Stromal cell of bone marrow (primary cell): ENCODE data around the gene NKX6-1.

Source experiments
- DNase-seq: peaks from one replicate; pipeline ENCODE4 v3.0.0-alpha.2; 2012; ENCODE audit warnings: low read depth

NKX6-1 gene

DNA sequence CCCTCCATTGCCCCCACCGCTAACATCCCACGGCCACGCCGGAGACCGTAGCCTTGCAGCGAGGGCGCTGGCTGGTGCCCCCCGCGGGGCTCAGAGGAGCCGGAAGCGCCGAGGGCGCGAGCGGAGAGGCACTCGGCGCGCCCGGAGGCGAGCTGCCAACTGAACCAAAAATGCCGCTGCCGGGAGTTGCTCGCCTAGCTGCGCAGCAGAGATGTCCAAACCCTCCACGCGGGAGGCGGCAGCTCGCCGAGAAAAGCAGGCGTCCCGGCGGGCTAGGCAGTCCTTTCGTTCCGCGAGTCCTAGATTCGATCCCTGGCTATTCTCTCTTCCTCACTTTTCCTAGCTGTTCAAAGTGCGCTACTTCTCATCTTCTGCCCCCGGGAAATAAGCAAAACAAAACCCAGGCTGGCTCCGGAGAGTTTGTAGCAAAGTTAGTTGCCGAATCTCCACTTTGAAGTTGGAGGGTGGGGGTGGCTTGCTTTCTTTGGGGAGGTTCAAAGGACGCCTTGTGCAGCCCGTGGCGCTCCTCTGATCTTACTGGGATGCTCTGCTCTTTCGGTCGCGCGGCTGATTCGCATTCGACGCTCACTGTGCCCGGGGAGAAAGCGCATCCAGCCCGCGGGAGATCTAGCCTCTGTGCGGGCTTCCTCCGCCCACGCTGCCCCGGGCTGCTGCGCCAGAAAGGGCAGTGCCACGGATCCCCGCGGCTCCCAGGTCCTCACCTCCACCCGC lies 723 bp downstream of the NKX6-1 start:
- DNase-seq: no peak

DNA sequence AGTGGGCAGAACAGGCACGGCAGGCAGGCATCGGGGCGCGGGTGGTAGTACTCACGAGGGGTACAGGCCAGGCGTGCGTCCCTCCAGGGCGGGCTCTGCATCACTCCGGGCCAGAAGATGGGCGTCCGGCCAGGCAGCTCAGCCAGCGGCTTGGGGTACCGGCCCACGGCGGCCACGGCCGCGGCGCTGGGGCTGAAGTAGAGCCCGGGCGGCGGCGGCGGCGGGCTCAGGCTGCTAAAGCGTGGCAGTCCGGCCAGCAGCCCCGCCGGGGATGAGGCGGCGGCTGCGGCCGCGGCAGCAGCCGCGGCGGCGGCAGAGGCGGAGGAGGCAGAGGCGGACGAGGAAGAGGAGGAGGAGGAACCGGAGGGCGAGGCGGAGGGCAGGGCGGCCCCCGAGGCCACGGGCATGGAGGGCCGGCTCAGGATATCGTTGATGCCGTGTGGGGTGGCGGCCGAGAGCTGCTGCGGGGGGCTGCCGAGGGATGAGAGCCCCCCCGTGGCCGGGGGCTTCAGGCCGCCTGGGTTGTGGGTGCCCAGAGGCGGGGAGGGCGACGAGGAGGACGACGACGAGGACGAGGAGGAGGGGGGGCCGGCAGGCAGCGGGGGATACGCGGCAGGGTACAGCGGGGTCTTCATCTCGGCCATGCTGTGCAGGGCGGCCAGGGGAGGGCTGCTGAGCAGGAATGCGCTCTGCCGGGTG lies 1.4 kb downstream of the NKX6-1 start:
- DNase-seq: no peak

DNA sequence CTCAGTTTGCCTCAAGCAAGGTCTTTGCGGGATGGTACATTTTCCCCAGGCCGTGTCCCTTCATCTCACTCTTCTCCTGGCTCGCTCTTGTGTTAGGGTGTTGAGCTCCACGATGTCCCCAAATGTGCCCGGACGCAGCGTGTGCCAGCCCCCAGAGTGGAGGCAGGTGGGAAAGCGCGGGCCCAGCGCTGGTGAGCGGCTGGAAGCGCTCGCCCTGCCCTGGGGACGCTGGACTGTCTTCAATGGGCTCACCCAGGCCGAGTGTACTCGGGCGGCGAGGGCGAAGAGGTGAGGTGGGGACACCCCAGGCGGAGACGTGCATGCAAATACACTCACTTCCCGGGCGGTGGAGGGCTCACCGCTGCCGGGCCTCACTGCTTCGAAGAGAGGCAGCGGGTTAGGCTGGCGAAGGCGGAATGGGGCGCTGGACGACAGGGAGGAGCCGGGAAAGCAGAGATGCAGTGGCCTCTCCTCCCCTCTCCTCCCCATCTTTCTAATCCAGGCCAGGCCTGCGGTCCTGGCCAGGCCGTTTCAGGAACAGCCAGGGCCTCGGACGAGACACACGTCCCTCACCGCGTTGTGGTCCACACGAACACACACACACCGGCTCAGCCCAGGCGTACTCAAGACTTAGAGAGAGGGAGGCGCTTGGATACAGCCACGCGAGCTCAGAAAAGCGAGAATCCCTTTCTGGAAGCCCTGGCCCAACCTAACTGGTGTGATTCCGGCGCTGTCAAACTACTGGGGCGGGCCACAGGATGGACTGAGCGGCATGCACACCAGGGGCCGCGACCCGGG lies 2.2 kb downstream of the NKX6-1 start:
- no peak for DNase-seq

DNA sequence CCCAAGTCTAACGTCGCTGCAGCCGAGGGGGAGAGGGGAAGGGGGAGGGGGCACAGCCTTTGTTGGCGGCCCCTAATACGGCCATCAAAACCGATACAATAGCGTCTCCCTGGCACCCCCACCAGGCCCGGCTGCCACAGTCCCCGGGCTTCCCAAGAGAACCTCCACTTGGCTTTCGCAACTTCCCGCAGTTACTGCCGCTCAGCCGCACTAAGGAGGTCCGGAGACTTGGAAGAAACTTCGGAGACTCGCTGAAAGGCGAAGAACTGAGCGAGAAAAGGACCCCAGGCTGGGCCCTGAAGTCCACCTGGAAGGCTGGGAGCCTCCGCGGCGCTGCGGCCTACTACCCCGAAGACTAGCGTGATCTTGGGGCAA lies 2.8 kb downstream of the NKX6-1 start:
- no peak for DNase-seq

DNA sequence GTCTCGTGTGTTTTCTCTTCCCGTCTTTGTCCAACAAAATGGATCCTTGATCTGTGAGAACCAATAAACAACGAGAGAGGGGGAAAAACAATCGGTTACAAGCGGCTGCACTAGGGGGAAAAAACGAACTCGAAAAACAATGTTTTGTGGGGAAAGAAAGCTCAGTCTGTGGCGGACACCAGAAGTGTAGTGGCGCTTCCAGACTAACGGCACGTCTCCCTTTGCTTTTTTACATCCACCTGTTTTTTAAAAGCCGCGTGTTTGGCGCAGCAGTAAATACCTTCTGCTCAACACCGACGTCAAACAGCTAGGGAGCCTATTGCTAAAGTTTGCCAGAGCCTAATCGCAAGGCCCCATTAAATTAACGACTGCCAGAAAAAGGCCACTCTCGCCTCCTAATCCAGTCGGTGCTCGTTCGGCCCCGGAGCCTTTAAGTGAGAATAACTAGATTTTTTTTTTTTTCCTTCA lies 3.3 kb downstream of the NKX6-1 start:
- DNase-seq: no peak

DNA sequence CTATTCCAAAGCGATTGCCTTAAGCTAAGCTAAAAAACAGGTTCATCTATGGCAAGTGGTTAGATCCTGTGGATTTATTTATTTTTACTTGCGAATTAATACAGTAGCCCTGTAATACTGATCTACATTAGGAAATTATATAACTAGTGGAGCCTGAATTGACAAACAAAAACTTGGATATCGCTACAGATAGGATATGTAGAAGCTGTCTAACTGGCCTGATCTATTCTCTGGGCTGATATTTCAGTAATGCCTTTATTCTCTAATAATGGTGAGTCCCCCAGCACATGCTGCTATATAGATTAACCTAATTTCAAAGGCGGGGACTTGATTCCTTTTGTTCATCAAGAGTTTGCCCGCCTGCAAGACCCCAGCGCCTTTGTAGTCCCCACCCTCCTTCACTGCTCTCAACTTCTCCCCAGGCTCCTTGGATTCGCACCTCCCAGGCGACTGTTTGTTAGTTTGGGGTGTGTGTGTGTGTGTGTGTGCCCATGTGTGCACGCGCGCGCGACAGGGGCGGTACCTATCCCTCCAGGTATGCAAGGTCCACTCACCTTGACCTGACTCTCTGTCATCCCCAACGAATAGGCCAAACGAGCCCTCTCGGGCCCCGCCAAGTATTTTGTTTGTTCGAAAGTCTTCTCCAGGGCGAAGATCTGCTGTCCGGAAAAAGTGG lies 3.8 kb downstream of the NKX6-1 start:
- no peak for DNase-seq

DNA sequence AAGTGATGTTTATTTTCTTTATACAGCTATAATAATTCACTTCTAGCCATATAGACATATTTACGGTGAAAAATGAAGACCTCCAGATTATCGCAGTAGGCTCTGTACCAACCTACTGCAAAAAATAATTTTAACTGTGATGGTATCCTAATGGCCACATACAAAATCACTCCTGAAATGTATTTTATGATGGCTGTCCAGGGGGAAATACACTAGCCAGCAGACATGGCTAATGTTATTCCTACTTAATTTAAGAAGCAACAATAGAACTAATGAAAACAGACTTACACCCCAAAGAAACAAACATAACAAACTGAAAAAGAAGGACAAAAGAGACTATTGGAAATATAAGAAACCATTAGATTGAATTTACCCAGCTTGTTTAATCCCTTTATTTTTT lies 4.6 kb downstream of the NKX6-1 start:
- no peak for DNase-seq

DNA sequence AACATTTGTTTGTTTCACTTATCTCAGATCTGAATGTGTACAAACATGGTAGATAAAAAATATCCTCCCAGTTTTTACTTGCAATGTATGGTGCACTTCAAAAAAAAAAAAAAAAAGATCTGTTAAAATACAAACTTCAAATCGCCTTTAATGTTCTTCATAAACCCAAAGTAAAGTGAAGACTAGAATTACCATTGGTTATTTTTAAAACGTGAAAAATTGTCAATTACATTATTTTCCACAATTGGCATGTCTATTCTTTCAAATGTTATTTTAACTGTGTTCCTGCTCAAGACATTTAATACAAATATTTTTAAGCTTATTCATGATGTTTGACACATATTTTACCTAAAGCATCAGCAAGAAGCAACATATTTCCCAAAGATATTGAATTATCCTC lies 5.0 kb downstream of the NKX6-1 start:
- no peak for DNase-seq

DNA sequence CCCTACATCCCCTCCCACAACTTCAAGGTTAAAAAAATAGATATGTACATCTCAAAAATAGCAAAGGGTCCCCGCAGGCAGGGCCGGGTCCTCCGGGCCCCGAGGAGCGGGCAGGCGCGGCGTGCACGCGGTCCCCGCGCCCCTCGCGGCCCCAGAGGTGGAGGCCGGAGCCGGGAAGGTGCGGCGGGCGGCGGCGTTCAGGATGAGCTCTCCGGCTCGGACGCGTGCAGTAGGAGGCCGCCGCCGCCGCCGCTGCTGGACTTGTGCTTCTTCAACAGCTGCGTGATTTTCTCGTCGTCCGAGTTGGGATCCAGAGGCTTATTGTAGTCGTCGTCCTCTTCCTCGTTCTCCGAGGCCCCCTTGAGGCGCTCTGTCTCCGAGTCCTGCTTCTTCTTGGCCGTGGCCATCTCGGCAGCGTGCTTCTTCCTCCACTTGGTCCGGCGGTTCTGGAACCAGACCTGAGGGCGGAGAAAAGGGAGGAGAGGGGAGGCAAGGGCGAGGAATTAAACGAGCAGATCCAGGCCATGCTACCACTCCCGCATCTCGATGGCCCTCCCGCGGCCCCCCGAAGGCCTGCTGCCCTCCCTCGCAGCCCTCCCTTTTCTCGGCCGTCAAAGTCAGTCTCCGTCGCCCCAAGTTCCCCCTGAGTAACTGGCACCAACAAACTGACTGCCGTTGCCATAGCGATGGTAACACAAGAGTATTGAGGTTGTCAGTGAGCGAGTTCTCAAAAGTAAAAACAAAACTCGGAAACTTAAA lies 5.8 kb downstream of the NKX6-1 start:
- no peak for DNase-seq

DNA sequence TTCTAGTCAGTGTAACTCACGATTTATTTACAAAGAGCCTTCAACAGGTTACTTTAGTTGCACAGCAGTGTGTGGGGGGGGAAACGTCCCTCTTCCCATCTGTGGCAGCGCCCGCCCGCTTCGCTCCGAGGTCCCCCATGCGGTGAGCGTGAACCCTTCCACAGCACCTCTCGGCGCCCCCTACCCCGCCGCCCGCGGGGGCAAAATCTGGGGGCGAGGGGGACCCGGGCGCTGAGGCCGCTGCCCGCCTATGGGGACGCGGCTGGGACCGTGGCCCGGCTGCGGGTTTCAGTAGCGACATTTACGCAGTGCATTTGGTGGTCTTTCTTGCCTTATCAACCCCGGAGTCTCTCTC lies 6.4 kb downstream of the NKX6-1 start:
- DNase-seq: no peak

DNA sequence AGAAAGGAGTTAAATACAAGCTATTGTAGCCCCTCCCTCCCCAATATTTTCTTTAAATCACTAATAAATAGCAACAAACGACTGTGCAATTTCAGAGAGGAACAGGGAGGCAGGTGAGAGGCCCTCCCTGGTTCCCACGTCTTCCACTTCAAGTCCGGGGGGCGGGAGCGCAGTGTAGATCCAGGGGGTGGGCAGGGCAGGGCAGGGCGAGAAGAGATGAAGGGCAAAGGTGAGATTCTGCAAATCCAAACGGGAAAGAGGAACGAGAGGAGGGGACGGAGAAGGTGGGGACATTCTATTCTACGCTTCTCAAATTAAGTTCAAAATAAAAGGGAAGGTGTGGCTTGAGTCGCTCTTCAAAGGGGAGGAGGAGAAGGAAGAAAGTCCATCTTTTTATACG lies 6.8 kb downstream of the NKX6-1 start:
- no peak for DNase-seq

DNA sequence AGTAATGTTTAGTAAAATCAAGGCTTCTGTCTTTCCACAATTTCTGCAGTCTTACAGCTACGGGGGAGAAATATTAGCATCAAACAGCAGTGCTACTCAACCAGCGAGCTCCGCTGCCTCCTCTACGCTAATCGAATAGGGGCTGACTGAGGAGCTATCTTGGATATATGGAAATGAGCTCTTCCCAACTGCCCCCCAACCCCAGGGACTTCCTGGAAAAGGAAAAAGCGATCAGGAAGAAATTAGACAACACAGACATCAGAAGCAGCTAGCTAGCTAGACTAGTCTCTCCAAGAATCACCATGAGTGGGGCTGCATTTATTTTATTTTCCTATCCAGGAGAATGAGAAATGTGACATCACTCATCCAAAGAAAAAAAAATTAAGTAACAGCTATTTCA lies 7.6 kb downstream of the NKX6-1 start:
- no peak for DNase-seq

DNA sequence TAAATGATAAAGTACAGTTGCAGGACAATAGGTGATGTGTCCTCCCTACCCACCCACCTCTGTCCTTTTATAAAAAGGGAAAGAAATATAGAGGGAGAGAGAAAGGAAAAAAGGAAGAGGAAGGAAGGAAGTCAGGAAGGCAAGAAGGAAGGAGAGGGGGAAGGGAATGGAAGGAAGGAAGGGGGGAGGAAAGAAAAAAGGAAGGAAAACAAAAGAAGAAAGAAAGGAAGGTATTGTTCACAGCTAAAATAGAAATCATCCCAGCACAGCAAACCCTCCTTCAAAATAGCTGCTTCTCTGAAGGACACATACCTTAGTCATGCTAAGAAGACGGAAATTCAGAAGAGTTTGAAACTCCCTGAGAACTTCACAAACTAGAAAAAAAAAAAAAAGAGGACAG lies 8.4 kb downstream of the NKX6-1 start:
- DNase-seq: no peak

DNA sequence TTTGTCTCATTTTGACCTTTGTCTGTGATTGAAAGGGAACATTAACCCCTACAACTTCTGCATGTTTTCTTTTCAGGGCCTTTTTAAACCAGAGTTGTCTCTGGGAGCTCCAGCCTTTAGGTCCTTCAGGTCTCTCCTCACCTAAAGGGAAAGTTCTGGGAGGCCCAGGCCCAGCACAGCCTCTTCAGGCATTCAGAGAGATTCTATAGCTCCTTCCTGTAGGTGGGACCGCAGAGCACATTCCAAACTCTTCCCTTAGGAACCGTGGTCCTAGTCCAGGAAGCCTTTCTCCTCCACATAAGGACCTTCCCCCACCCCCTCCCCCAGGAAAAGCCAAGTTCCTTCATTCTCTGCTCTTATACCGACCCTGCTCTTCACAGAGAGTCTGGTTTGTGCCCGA lies 14.9 kb downstream of the NKX6-1 start:
- DNase-seq: no peak

DNA sequence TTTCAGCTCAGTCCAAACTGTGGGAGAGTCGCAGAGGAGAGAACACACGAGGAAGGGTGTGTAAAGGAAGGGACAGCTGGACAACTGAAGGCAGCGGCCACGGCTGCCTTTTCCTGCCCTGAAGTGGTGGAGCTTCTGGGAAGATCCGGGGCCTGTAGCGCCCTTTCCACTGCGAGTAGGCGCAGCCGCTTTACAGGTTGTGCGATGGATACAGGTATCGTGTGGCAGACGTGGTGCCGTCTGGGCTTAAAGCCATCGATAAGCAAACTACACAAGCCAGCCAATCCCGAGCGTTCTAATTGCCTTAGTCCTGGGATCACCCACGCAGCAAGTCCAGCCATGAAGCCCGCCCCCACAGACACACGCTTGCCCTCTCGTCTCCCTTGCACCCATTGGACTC lies 15.4 kb downstream of the NKX6-1 start:
- DNase-seq: no peak

DNA sequence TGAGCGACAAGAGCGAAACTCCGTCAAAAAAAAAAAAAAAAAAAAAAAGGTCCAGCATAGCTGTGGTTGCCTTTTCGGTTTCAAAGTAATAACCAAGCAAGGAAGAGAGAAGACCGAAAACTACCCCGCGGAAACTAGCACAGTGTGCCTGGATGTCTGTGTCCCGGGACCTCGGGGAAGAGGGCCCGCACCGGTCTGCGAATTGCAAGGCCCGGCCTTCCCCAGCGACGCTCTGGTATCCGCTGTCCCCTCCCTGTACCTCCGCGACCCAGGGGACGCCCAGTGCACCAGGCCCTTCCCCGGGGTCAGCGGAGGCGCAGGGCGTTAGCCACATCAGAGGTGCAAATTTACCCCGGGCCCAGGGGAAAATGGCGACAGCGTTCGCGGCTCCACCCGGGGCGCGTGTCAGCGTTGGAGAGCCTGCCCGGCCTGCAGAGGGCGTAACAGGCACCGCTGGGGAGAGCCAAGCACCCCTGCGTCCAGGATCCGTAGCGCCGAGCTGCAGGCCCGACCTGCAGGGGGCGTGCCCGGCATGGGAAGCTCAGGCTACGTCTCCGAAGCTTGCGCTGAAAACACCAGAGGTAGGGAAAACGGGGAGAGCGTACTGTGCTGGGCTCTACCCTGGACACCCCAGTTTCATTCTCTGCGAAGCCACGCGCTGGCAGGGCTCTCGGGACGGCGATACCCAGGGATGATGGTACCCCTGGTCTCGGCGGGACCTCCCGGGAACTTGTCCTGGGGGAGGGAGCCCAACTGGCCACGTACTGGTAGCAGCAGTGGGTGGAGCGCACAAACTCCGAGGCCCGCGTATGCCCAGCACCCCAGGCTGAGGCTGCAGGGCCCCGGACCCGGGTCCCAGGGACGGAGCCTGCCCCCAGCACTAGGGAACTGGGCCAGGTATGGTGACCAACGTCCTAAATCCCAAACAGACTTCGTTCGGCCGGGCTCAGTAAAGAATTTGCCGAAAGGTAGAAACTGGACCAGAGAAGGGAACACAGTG lies 16.2 kb downstream of the NKX6-1 start:
- DNase-seq: no peak

DNA sequence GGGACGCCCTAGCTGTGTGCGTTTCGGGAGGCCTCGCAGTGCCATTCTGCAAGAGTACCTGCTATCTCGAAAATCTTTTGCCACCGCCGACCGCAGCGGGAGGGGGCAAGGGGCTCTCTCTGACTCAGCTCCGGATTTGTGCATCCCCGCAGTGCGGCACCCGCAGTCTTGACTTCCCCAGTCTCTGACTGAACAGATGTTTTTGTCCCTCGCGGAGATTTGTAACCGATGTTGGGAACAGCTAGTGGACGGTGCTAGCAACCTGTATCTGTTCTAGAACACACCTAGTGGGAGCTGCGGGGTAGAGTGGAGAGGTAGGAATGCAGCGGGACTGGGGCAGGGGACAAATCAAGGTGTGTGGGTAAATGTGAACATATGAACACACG lies 17.2 kb downstream of the NKX6-1 start:
- DNase-seq: no peak

DNA sequence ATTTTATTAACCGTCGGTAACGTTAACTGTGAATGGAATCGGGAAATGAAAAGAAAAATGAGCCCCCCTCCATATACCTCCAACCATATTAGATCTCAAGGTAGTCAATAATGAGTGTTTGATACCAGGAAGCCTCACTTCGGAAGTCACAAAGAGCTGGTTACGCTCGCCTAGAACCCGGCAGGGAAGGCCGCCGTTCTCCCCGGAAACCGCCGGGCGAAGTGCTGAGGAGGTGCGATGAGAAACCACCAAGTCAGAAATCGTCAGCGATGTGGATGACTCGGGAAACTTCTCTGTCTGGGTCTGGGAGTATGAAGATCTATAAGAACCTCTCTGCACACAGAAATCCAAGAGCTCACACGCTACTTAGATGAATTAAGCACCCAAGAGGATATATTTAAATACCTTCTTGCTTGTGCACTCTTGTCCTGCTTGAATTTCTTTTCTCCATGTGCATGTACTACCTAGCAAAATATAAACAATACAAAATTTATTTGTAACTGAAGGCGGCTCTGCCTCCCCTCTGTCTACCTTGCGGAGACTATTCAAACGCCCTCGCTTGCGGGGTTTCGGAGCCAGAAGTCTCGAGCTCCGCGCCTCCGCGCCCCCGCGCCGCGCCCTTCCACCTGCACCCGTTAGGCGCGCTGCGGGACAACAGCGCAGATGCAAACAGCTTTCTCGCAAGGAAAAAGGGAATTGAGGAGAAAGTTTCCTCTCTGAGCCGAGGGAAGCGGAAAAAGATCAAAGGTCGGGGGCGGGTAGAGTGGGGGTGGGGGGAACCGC lies 17.8 kb downstream of the NKX6-1 start:
- DNase-seq: no peak

DNA sequence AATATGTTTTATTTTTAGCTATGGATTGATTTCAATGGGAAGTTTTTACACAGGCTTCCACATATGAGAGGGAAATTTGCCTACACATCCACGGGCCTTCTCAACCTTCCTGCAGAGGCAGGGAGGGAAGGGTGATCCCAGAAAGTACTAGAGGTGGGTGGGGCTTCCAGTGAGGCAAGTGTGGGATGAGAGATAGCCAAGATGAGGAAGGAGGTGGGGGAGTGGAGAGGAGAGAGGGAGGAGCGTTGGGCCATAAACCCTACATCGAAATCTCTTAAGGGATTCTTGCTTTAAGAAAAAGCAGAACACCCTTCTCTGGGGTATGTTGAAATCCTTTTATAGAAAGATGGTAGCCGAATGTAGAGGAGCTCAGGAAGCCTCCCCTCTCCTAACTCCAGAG lies 19.0 kb downstream of the NKX6-1 start:
- no peak for DNase-seq

DNA sequence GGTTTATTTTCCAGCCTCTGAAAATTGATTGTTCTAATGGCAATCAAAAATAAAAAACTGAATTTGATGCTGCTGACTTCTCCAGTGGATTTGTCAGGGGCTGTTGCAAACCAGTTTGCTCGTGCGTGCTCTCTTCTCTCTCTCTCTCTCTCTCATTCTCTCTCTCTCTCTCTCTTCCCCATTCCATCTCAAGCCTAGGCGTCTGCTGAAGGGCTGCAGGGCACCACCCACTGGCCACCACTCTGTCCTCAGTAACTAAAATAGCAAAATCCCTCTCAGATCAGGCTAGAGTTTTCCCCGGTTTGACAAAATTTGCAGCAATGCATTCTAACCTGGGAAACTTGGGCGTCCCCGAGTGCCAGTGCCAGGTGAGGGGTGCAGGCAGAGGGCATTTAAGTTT lies 19.4 kb downstream of the NKX6-1 start:
- DNase-seq: no peak
